T-helper 9 cell (primary cell): ENCODE data around the gene GGACT.
"Not testable (repeated sequence)": the region's sequence is repeated elsewhere in the genome, so short reads cannot be mapped to it uniquely, and the experiment has no call there.

Source experiments
- DNase-seq: peaks from one replicate; pipeline ENCODE4 v3.0.0-alpha.2; 2020
- total RNA-seq, 2 donors: gene quantifications; one replicate each; lab custom pipeline; 2026; lab: John Stamatoyannopoulos, UW

Gene GGACT
- 2.3 to 3.1 reads per million in 2 donors for total RNA-seq

GRCh38 chr13:100588331-100589177 lies at the start of gene GGACT:
Gene GGACT (minus strand): TSS chr13:100588789. CDS start chr13:100532591, 56,198 bp downstream.
- peak; percentile 82 for DNase-seq

- DNase-seq: no peak
Measured at GRCh38 chr13:100637796-100638195, 49.2 kb upstream of the GGACT start.

GRCh38 chr13:100637380-100637779 lies 48.8 kb upstream of the GGACT start:
- no peak for DNase-seq

- DNase-seq: no peak
Measured at GRCh38 chr13:100636441-100636840, 47.9 kb upstream of the GGACT start.

GRCh38 chr13:100636004-100636403 lies 47.4 kb upstream of the GGACT start:
- DNase-seq: no peak

- no peak for DNase-seq
Measured at GRCh38 chr13:100634696-100635095, 46.1 kb upstream of the GGACT start.

- DNase-seq: no peak
Measured at GRCh38 chr13:100633461-100633860, 44.9 kb upstream of the GGACT start.

GRCh38 chr13:100630555-100630954 lies 42.0 kb upstream of the GGACT start:
- DNase-seq: no peak

GRCh38 chr13:100627120-100627519 lies 38.5 kb upstream of the GGACT start:
- DNase-seq: no peak

- no peak for DNase-seq
Measured at GRCh38 chr13:100625447-100625846, 36.9 kb upstream of the GGACT start.

GRCh38 chr13:100620792-100621191 lies 32.2 kb upstream of the GGACT start:
- no peak for DNase-seq

GRCh38 chr13:100619940-100620339 lies 31.4 kb upstream of the GGACT start:
- no peak for DNase-seq

- not testable (repeated sequence) for DNase-seq
Measured at GRCh38 chr13:100618897-100619296, 30.3 kb upstream of the GGACT start.

GRCh38 chr13:100613031-100613430 lies 24.4 kb upstream of the GGACT start:
- DNase-seq: no peak

- no peak for DNase-seq
Measured at GRCh38 chr13:100611678-100612492, 23.3 kb upstream of the GGACT start.

- no peak for DNase-seq
Measured at GRCh38 chr13:100610391-100611347, 22.1 kb upstream of the GGACT start.

- no peak for DNase-seq
Measured at GRCh38 chr13:100608906-100609305, 20.3 kb upstream of the GGACT start.

- no peak for DNase-seq
Measured at GRCh38 chr13:100608489-100608888, 19.9 kb upstream of the GGACT start.

- no peak for DNase-seq
Measured at GRCh38 chr13:100604918-100605710, 16.5 kb upstream of the GGACT start.

GRCh38 chr13:100602493-100603111 lies 14.0 kb upstream of the GGACT start:
- no peak for DNase-seq

- DNase-seq: no peak
Measured at GRCh38 chr13:100601716-100602115, 13.1 kb upstream of the GGACT start.
